K562 (cell line): ENCODE results near the gene MUC5B. TPM values are rescaled to one million over a fixed set of nuclear protein-coding genes. Genes with fewer than 3 reads are reported as not detected.

Experiments
- ATAC-seq: fragments of 200-7000 bp; cut with Tn5 transposase; 3 replicates; pipeline ENCODE4 v1.9.1; 2020; ENCODE audit warnings: moderate library complexity
- BruUV-seq: library from RNA; stranded (reverse); fragments of 400-500 nt; replicated peaks from 2 replicates; lab custom pipeline; 2021; lab: Mats Ljungman, UMichigan
- CTCF ChIA-PET: fragments of 300-600 bp; formaldehyde crosslinking; extraction: SDS; loops from one replicate; lab custom pipeline; 2021; ENCODE audit warnings: low intra/inter-chr PET ratio; lab: Yijun Ruan, JAX
- POLR2A ChIA-PET: fragments of 300-600, 350-650 bp; sonication (Branson Sonifier 250); formaldehyde crosslinking; extraction: SDS; loops from one replicate; lab custom pipeline; 2021; ENCODE audit warnings: antibody characterized with exemption, inconsistent platforms; lab: Yijun Ruan, JAX
- DNase-seq, 4 experiments: peaks; one replicate each; pipeline versions ENCODE4 v3.0.0 to v3.0.0-alpha.2; 2011 to 2018; ENCODE audit warnings: low spot score in 3 of 4, mixed read lengths in 3 of 4; ENCODE audit errors: extremely low read depth in 1 of 4
- FAIRE-seq: peaks from 2 replicates; lab custom pipeline; 2011; peaks lifted over from hg19 to GRCh38; lab: Jason Lieb, UNC
- H2AFZ ChIP-seq: 2 replicates; pipeline ENCODE4 v1.6.0; 2011; ENCODE audit warnings: low read depth, low read length, control low read depth, inconsistent platforms
- H3K27ac ChIP-seq: fragments of 200-600 bp; 3 replicates; pipeline ENCODE4 v1.8.0; 2011; ENCODE audit warnings: low read depth, mild to moderate bottlenecking, control low read depth, inconsistent platforms, low read length, moderate library complexity, mixed read lengths; ENCODE audit errors: extremely low read depth
- H3K27me3 ChIP-seq, 2 experiments: fragments of 300-600 bp in 1 of 2; 2 replicates in 1 of 2; 3 replicates in 1 of 2; pipeline versions ENCODE4 v1.6.0 to v1.8.0; 2011; ENCODE audit warnings: inconsistent platforms in 2 of 2, low read length in 2 of 2, mild to moderate bottlenecking in 1 of 2, mixed read lengths in 1 of 2, moderate library complexity in 1 of 2; ENCODE audit not compliant: control insufficient read depth in 2 of 2, insufficient read depth in 2 of 2
- H3K36me3 ChIP-seq: fragments of 300-600 bp; 3 replicates; pipeline ENCODE4 v1.8.0; 2011; ENCODE audit warnings: mild to moderate bottlenecking, low read length, inconsistent platforms; ENCODE audit not compliant: control insufficient read depth, insufficient read depth
- H3K4me1 ChIP-seq, 2 experiments: fragments of 200-600 bp in 1 of 2; replicated peaks in 1 of 2; 2 replicates in 1 of 2; 3 replicates in 1 of 2; pipeline versions ENCODE4 v1.5.1 to v1.8.0; 2011; ENCODE audit warnings: inconsistent platforms in 2 of 2, low read length in 2 of 2, mild to moderate bottlenecking in 1 of 2, mixed read lengths in 1 of 2, moderate library complexity in 1 of 2; ENCODE audit not compliant: control insufficient read depth in 2 of 2, insufficient read depth in 2 of 2
- H3K4me2 ChIP-seq: 2 replicates; pipeline ENCODE4 v1.6.1; 2011; ENCODE audit warnings: low read length, control low read depth, inconsistent platforms, mixed read lengths; ENCODE audit not compliant: insufficient read depth
- H3K4me3 ChIP-seq: fragments of 200-600 bp; sonication (generic), shearing (Covaris generic); 2 replicates; pipeline ENCODE4 v1.5.1; 2016; ENCODE audit warnings: control low read depth, inconsistent platforms
- H3K79me2 ChIP-seq: fragments of 200-600 bp; 3 replicates; pipeline ENCODE4 v1.8.0; 2011; ENCODE audit warnings: low read length, inconsistent platforms; ENCODE audit not compliant: control insufficient read depth, insufficient read depth
- H3K9ac ChIP-seq, 2 experiments: 2 replicates each; pipeline versions ENCODE4 v1.6.0 to v1.6.1; 2011; ENCODE audit warnings: low read depth in 2 of 2, low read length in 2 of 2, control low read depth in 1 of 2, inconsistent platforms in 1 of 2, mild to moderate bottlenecking in 1 of 2, mixed read lengths in 1 of 2; ENCODE audit not compliant: insufficient read depth in 1 of 2
- H3K9me1 ChIP-seq: one replicate; pipeline ENCODE4 v1.6.0; 2011; ENCODE audit warnings: inconsistent platforms, mild to moderate bottlenecking, low read length, moderate library complexity; ENCODE audit not compliant: control insufficient read depth, insufficient read depth
- H3K9me3 ChIP-seq: replicated peaks from 2 replicates; pipeline ENCODE4 v1.5.1; 2011; ENCODE audit warnings: low read depth, low read length, inconsistent platforms; ENCODE audit not compliant: control insufficient read depth, insufficient read depth
- H4K20me1 ChIP-seq: replicated peaks from 2 replicates; pipeline ENCODE4 v1.6.1; 2011; ENCODE audit warnings: low read length, inconsistent platforms, mixed read lengths; ENCODE audit not compliant: control insufficient read depth, insufficient read depth
- BRD9 ChIP-seq: fragments of 450-650 bp; IDR thresholded peaks from 2 replicates; pipeline ENCODE4 v1.6.1; 2018; ENCODE audit warnings: low read depth; ENCODE audit not compliant: partially characterized antibody
- CHCHD3 ChIP-seq: fragments of 250-450 bp; sonication (Bioruptor Pico); IDR thresholded peaks from 2 replicates; pipeline ENCODE4 v2.1.2; 2022; ENCODE audit warnings: mild to moderate bottlenecking
- FOXM1 ChIP-seq, 2 experiments: fragments of 450-650 bp in 1 of 2; sonication (generic) in 1 of 2; formaldehyde crosslinking in 1 of 2; IDR thresholded peaks; 2 replicates each; pipeline versions ENCODE4 v1.6.1 to v1.9.0; 2017 to 2022; ENCODE audit warnings: low read depth in 2 of 2, mild to moderate bottlenecking in 2 of 2, missing genetic modification reagents in 1 of 2, moderate library complexity in 1 of 2
- HEY1 ChIP-seq: fragments of 250-450 bp; sonication (Bioruptor Pico); IDR thresholded peaks from 2 replicates; pipeline ENCODE4 v1.5.0; 2020; ENCODE audit warnings: mild to moderate bottlenecking, moderate library complexity, borderline replicate concordance
- PBX2 ChIP-seq, 2 experiments: IDR thresholded peaks in 1 of 2; conservative IDR thresholded peaks in 1 of 2; 2 replicates each; pipeline ENCODE4 v1.6.1; 2016; ENCODE audit warnings: low read depth in 2 of 2, mild to moderate bottlenecking in 1 of 2, missing compliant biosample characterization in 1 of 2, missing genetic modification characterization in 1 of 2, moderate library complexity in 1 of 2
- POLR2G ChIP-seq: fragments of 200-400 bp; formaldehyde crosslinking; IDR thresholded peaks from 2 replicates; pipeline ENCODE4 v1.6.1; 2017; ENCODE audit warnings: low read depth, mild to moderate bottlenecking, antibody characterized with exemption, low read length, moderate library complexity
- SLC30A9 ChIP-seq: fragments of 250-450 bp; sonication (Bioruptor Pico); IDR thresholded peaks from 2 replicates; pipeline ENCODE4 v1.8.0; 2022; ENCODE audit warnings: mild to moderate bottlenecking, moderate library complexity
- SPI1 ChIP-seq: IDR thresholded peaks from 2 replicates; pipeline ENCODE4 v1.6.1; 2011; ENCODE audit warnings: low read depth, low read length, control low read depth, borderline replicate concordance
- XRCC4 ChIP-seq: IDR thresholded peaks from one replicate; pipeline ENCODE4 v1.6.1; 2011; ENCODE audit not compliant: insufficient read depth, insufficient read length; ENCODE audit errors: extremely low read depth
- ZNF507 ChIP-seq: conservative IDR thresholded peaks from 2 replicates; pipeline ENCODE4 v1.6.1; 2017; ENCODE audit warnings: missing genetic modification characterization, missing compliant biosample characterization
- ZNF584 ChIP-seq: fragments of 200-800 bp; sonication (Bioruptor generic); IDR thresholded peaks from 2 replicates; pipeline ENCODE4 v1.6.1; 2016; ENCODE audit warnings: low read depth, mild to moderate bottlenecking, missing genetic modification characterization, missing compliant biosample characterization
- ZNF830 ChIP-seq: fragments of 250-450 bp; sonication (Bioruptor Pico); IDR thresholded peaks from 2 replicates; pipeline ENCODE4 v1.5.0; 2021; ENCODE audit warnings: mild to moderate bottlenecking
- WGBS: fragments of 100-300 bp; shearing (Covaris generic); methylation state at CpG from one replicate; pipeline ENCODE4 v1.1.6; 2016; ENCODE audit warnings: low coverage, mixed read lengths; ENCODE audit not compliant: insufficient coverage; ENCODE audit errors: missing lambda C conversion rate; 5-methylcytosine and 5-hydroxymethylcytosine counted together
- in situ Hi-C: fragments of 300-500 bp; cut with MboI; formaldehyde crosslinking; loops from 4 replicates; pipeline ENCODE4 v1.15.0; 2018; ENCODE audit warnings: inconsistent platforms, mixed read lengths
- intact Hi-C: fragments of 100-400 bp; cut with micrococcal nuclease; formaldehyde crosslinking; loops from 2 replicates; pipeline ENCODE4 v1.14.2; 2022
- polyA plus RNA-seq, 8 experiments: library from polyadenylated mRNA; depleted of rRNA in 4 of 8; stranded (reverse) in 5 of 8; unstranded in 3 of 8; fragments of >200 nt; fragmentation: Nextera tagmentation in 2 of 8; fragmentation: Illumina TruSeq in 1 of 8; extraction: Ambion mirVana in 2 of 8; extraction: Trizol in 1 of 8; gene quantifications; 2 replicates each; pipeline versions ENCODE4 v1.2.1 to v1.2.3, GENCODE V29; 2011 to 2014; ENCODE audit warnings: inconsistent platforms in 1 of 8, missing spikeins in 1 of 8
- total RNA-seq, 7 experiments: library from RNA; depleted of rRNA in 6 of 7; stranded (reverse); fragments of >200 nt in 6 of 7; fragmentation: Illumina TruSeq in 2 of 7; extraction: Trizol in 2 of 7; gene quantifications; 2 replicates each; pipeline versions ENCODE4 v1.2.1 to v1.2.3, GENCODE V29; 2011 to 2021; ENCODE audit warnings: low replicate concordance in 1 of 7
- TF ChIP-seq, protein P1 (sequence below), 2 experiments: fragments of 450-650 bp; IDR thresholded peaks; 2 replicates each; pipeline ENCODE4 v1.6.1; 2016

Gene MUC5B
- total and polyA plus RNA-seq, 9 of the 15 experiments (the other 6 are each of a cell fraction or from before 2014, with no cell fraction given), result 0.04 to 0.95 TPM; not detected in 7

GRCh38 chr11:1203505-1204271 lies 19.2 kb upstream of the MUC5B start (continued):
- TF ChIP-seq FOXM1 (IDR thresholded peaks at IDR 0.05; ENCODE audit: low read depth) (no peak), FOXM1 (CRISPR knock-in tag; IDR thresholded peaks at IDR 0.05; ENCODE audit: low read depth) (no peak), ZNF584 (CRISPR knock-in tag) (no peak), POLR2G (no peak), ZNF830 (no peak)

- Histone ChIP-seq H3K9ac (no peak overlapping the region), H4K20me1 (peaks cover 17% of the 10 kb centered on the region; the same call in 1 of the 2 replicates), H3K27me3 (peaks cover 7 to 78% of the 10 kb centered on the region in 2 experiments; a peak in 4 of 5 replicates), H3K79me2 (no peaks in the 10 kb centered on the region), H3K9me1 (no peaks in the 10 kb centered on the region), H2AFZ (no peak overlapping the region), H3K4me1 (peaks cover 0 to 68% of the 10 kb centered on the region in 2 experiments; a peak in 2 of 5 replicates), H3K4me2 (no peak overlapping the region), H3K36me3 (no peaks in the 10 kb centered on the region), H3K4me3 (no peak overlapping the region), H3K9me3 (no peaks in the 10 kb centered on the region), H3K27ac (no peak overlapping the region)
- intact Hi-C loops, result loop anchor here (5.0 kb wide), 1 partner anchor 368 kb away; the partner anchor contains the start of gene DUSP8
- FAIRE-seq (no peak), ATAC-seq (no peak), DNase-seq (peak in 1 of 4 experiments; percentile 2)
- ChIA-PET POLR2A (interaction anchor here (0.6 to 1.4 kb wide), 3 partner anchors 9 to 346 kb away, joined by 3 to 4 read pairs (median 3); no protein-coding TSS in a partner anchor), CTCF (no interaction called here)
- in situ Hi-C loops, result no loop called here
- 2% methylated on average over 22 of the region's 22 CpGs for WGBS
- BruUV-seq, result no TSS peak
- no peak for TF ChIP-seq SPI1
- no peak for TF ChIP-seq ZNF507
- TF ChIP-seq CHCHD3 (CRISPR knock-in tag), result no peak
- TF ChIP-seq XRCC4, result no peak
- no peak for TF ChIP-seq PBX2 (CRISPR knock-in tag; IDR thresholded peaks at IDR 0.05; ENCODE audit: low read depth)
- TF ChIP-seq PBX2 (tag; conservative IDR thresholded peaks at IDR 0.05; ENCODE audit: low read depth), result no peak
- no peak for TF ChIP-seq SLC30A9 (CRISPR knock-in tag)
- TF ChIP-seq, protein P1, sequence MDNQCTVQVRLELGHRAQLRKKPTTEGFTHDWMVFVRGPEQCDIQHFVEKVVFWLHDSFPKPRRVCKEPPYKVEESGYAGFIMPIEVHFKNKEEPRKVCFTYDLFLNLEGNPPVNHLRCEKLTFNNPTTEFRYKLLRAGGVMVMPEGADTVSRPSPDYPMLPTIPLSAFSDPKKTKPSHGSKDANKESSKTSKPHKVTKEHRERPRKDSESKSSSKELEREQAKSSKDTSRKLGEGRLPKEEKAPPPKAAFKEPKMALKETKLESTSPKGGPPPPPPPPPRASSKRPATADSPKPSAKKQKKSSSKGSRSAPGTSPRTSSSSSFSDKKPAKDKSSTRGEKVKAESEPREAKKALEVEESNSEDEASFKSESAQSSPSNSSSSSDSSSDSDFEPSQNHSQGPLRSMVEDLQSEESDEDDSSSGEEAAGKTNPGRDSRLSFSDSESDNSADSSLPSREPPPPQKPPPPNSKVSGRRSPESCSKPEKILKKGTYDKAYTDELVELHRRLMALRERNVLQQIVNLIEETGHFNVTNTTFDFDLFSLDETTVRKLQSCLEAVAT (IDR thresholded peaks at IDR 0.05), result no peak
- no peak for TF ChIP-seq HEY1 (CRISPR knock-in tag)
- no peak for TF ChIP-seq BRD9
Measured at GRCh38 chr11:1204381-1205101, 18.3 kb upstream of the MUC5B start.
